Measurements from ENCODE around the gene PSMG4. TPM values are rescaled to one million over a fixed set of nuclear protein-coding genes. Genes with fewer than 3 reads are reported as not detected.

The PSMG4 gene
- total RNA-seq, 1 donor from 2014 or later: 25.0 TPM

GRCh38 chr6:3273707-3274521, 15.2 kb downstream of the PSMG4 start:
- Histone ChIP-seq H3K36me3 (peaks cover 0 to 37% of the 10 kb centered on the region in 2 donors), H3K9me3 (no peaks in the 10 kb centered on the region), H3K4me1 (no peaks in the 10 kb centered on the region), H3K27me3 (no peaks in the 10 kb centered on the region), H3K27ac (no peak overlapping the region), H3K4me3 (no peak overlapping the region)
- intact Hi-C loops (cut with DNase I): no loop called here
- TF ChIP-seq CTCF (IDR thresholded peaks at IDR 0.05) (no peak), POLR2A (IDR thresholded peaks at IDR 0.05) (no peak), POLR2AphosphoS5 (IDR thresholded peaks at IDR 0.05; ENCODE audit: insufficient read depth in 1 of 2, low read depth in 1 of 2) (no peak)
- no peak for DNase-seq (ENCODE audit: extremely low spot score in 2 of 2)

DNA sequence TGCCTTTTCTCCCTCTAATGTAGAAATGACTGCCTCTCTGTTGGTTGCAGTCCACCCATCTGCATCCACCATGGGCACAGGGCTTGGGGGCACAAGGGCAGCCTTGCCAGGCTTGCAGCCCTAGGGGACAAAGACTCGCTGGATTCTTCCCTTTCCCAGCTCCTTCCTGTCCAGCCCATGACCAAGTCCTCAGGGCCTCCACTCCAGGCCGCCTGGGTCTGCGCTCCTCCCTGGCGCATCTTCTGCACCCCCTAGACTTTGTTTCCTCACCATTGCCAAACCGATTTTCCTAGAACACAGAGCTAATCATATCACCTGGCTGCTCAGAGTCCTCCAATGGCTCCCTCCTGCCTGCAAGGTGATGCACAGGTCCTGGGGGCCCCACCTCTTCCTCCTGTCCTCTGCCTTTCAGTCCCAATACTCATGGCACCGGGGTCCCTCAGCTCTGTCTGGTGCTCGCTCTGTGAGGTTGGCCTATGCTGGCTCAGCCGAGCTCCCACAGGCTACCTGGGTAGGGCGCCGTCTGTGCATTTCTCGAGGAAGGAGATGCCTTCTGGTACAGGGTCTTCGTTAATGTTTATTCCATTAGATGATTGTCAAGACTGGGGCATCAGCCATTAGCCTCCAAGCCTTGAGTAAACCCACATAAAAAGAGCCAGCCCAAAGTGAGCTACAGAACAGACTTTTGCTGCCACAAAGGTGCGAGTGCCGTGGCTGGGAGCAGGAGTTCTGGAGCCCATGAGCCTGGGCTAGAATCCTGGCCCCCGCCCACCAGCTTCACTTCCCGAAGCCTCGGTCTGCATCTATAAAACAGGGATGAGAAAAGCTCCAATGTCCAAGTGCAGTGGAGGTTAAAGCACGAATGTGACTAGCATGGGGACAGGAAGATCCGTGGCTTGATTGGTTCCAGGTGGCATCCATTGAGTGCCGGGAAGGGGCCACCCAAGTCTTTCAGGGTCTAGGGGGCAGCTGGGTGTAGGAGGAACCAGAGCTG, 17.7 kb downstream of the PSMG4 start:
- H3K27ac ChIP-seq: no peak overlapping the region
- no peak for DNase-seq (ENCODE audit: extremely low spot score in 2 of 2)
- H3K27me3 ChIP-seq: no peaks in the 10 kb centered on the region
- H3K36me3 ChIP-seq: peaks cover 0 to 16% of the 10 kb centered on the region in 2 donors
- H3K4me1 ChIP-seq: peaks cover 8% of the 10 kb centered on the region
- no peak overlapping the region for H3K4me3 ChIP-seq
- H3K9me3 ChIP-seq: no peaks in the 10 kb centered on the region
- TF ChIP-seq POLR2A (IDR thresholded peaks at IDR 0.05) (no peak), CTCF (IDR thresholded peaks at IDR 0.05) (no peak), POLR2AphosphoS5 (IDR thresholded peaks at IDR 0.05; ENCODE audit: insufficient read depth in 1 of 2, low read depth in 1 of 2) (no peak)
- intact Hi-C loops (cut with DNase I): no loop called here

- DNase-seq (ENCODE audit: extremely low spot score in 2 of 2): no peak
- no peak overlapping the region for H3K27ac ChIP-seq
- intact Hi-C loops (cut with DNase I): no loop called here
- peaks cover 15% of the 10 kb centered on the region for H3K4me1 ChIP-seq
- no peaks in the 10 kb centered on the region for H3K9me3 ChIP-seq
- TF ChIP-seq POLR2AphosphoS5 (IDR thresholded peaks at IDR 0.05; ENCODE audit: insufficient read depth in 1 of 2, low read depth in 1 of 2): no peak
- no peak for TF ChIP-seq CTCF (IDR thresholded peaks at IDR 0.05)
- no peak for TF ChIP-seq POLR2A (IDR thresholded peaks at IDR 0.05)
- peaks cover 0 to 9% of the 10 kb centered on the region in 2 donors for H3K36me3 ChIP-seq
- H3K4me3 ChIP-seq: no peak overlapping the region
- no peaks in the 10 kb centered on the region for H3K27me3 ChIP-seq
Measured at GRCh38 chr6:3277251-3277650, 18.5 kb downstream of the PSMG4 start.

GRCh38 chr6:3277851-3278416, 19.2 kb downstream of the PSMG4 start:
- no peaks in the 10 kb centered on the region for H3K27me3 ChIP-seq
- TF ChIP-seq POLR2AphosphoS5 (IDR thresholded peaks at IDR 0.05; ENCODE audit: insufficient read depth in 1 of 2, low read depth in 1 of 2) (no peak), POLR2A (IDR thresholded peaks at IDR 0.05) (no peak), CTCF (IDR thresholded peaks at IDR 0.05) (no peak)
- H3K9me3 ChIP-seq: no peaks in the 10 kb centered on the region
- intact Hi-C loops (cut with DNase I): no loop called here
- DNase-seq (ENCODE audit: extremely low spot score in 2 of 2): no peak
- no peak overlapping the region for H3K4me3 ChIP-seq
- no peak overlapping the region for H3K27ac ChIP-seq
- H3K4me1 ChIP-seq: peaks cover 22% of the 10 kb centered on the region
- H3K36me3 ChIP-seq: peaks cover 0 to 2% of the 10 kb centered on the region in 2 donors
